Fibroblast of villous mesenchyme (primary cell): Measurements from ENCODE around the gene SLC39A3. TPM values are rescaled to one million over a fixed set of nuclear protein-coding genes. Genes with fewer than 3 reads are reported as not detected.

Experiments used
- DNase-seq: peaks from one replicate; pipeline ENCODE4 v3.0.0-alpha.2; 2010; ENCODE audit warnings: low read depth
- H3K4me3 ChIP-seq: 2 replicates; pipeline ENCODE4 v1.5.1; 2011; ENCODE audit warnings: low read depth, mild to moderate bottlenecking, low read length
- CTCF ChIP-seq: IDR thresholded peaks from 2 replicates; pipeline ENCODE4 v1.5.1; 2012; ENCODE audit warnings: low read depth, mild to moderate bottlenecking, low read length; ENCODE audit not compliant: insufficient read depth
- total RNA-seq: library from RNA; depleted of rRNA; stranded (reverse); fragments of >200 nt; gene quantifications from 2 replicates; pipeline ENCODE4 v1.2.3, GENCODE V29; 2012

Gene SLC39A3
- total RNA-seq, 1 donor: 25.9 TPM

- no peak for DNase-seq
- no peak for TF ChIP-seq CTCF
- H3K4me3 ChIP-seq: peak within 1 kb of the TSS; percentile 10
Observed at GRCh38 chr19:2720777-2721569, 18.8 kb downstream of the SLC39A3 start, which contains the start of gene DIRAS1. Gene DIRAS1 (minus strand): TSS chr19:2721372. CDS start chr19:2717806, 3,566 bp downstream.

- no peak for DNase-seq
Observed at GRCh38 chr19:2719920-2720776, 19.7 kb downstream of the SLC39A3 start.

GRCh38 chr19:2719232-2719735 is 20.5 kb downstream of the SLC39A3 start:
- no peak for TF ChIP-seq CTCF
- DNase-seq: no peak
- no peak overlapping the region for H3K4me3 ChIP-seq

More at GRCh38 chr19:2719920-2720776, 19.7 kb downstream of the SLC39A3 start:
- no peak overlapping the region for H3K4me3 ChIP-seq
- TF ChIP-seq CTCF: no peak

- H3K4me3 ChIP-seq: no peak overlapping the region
- DNase-seq: no peak
- no peak for TF ChIP-seq CTCF
Observed at GRCh38 chr19:2717638-2718541, 21.9 kb downstream of the SLC39A3 start.

- no peak overlapping the region for H3K4me3 ChIP-seq
- no peak for TF ChIP-seq CTCF
- no peak for DNase-seq
Observed at GRCh38 chr19:2716722-2717637, 22.8 kb downstream of the SLC39A3 start.
